ENCODE results near the gene ZNF740.
"Not testable (repeated sequence)": the region's sequence is repeated elsewhere in the genome, so short reads cannot be mapped to it uniquely, and the experiment has no call there.

Gene ZNF740

GRCh38 chr12:53180220-53180930 lies at the start of gene ZNF740, which contains the start of gene CSAD:
ZNF740 (plus strand) TSS chr12:53180722; CDS start chr12:53181984, 1,262 bp downstream.
CSAD (minus strand) TSS chr12:53180925; CDS start chr12:53173470, 7,455 bp downstream.
- peak; percentile 98 for DNase-seq

- DNase-seq, result no peak
These were observed 48.7 kb upstream of the ZNF740 start for GRCh38 chr12:53131844-53132243.

GRCh38 chr12:53133722-53134121 lies 46.8 kb upstream of the ZNF740 start:
- no peak for DNase-seq

GRCh38 chr12:53143355-53143754 lies 37.2 kb upstream of the ZNF740 start:
- DNase-seq, result no peak

- no peak for DNase-seq
These were observed 34.9 kb upstream of the ZNF740 start for GRCh38 chr12:53145383-53146260.

GRCh38 chr12:53147181-53147580 lies 33.3 kb upstream of the ZNF740 start:
- DNase-seq, result no peak

- DNase-seq, result no peak
These were observed 32.9 kb upstream of the ZNF740 start for GRCh38 chr12:53147653-53148052.

- DNase-seq, result no peak
These were observed 29.5 kb upstream of the ZNF740 start for GRCh38 chr12:53151039-53151438.

GRCh38 chr12:53152390-53152789 lies 28.1 kb upstream of the ZNF740 start:
- DNase-seq, result no peak

GRCh38 chr12:53159195-53159839 lies 21.2 kb upstream of the ZNF740 start:
- peak; percentile 81 for DNase-seq

- no peak for DNase-seq
These were observed 20.5 kb upstream of the ZNF740 start for GRCh38 chr12:53160000-53160399.

GRCh38 chr12:53160673-53161072 lies 19.8 kb upstream of the ZNF740 start:
- no peak for DNase-seq

GRCh38 chr12:53161119-53161911 lies 19.2 kb upstream of the ZNF740 start:
- no peak for DNase-seq

- DNase-seq, result not testable (repeated sequence)
These were observed 17.5 kb upstream of the ZNF740 start for GRCh38 chr12:53163008-53163407.

GRCh38 chr12:53166837-53167236 lies 13.7 kb upstream of the ZNF740 start:
- DNase-seq, result no peak

- no peak for DNase-seq
These were observed 10.9 kb upstream of the ZNF740 start for GRCh38 chr12:53169644-53170043.

GRCh38 chr12:53170215-53170614 lies 10.3 kb upstream of the ZNF740 start:
- DNase-seq, result no peak

GRCh38 chr12:53170876-53171724 lies 9.4 kb upstream of the ZNF740 start:
- DNase-seq, result no peak

GRCh38 chr12:53171725-53172329 lies 8.7 kb upstream of the ZNF740 start:
- no peak for DNase-seq

GRCh38 chr12:53172352-53172751 lies 8.2 kb upstream of the ZNF740 start:
- no peak for DNase-seq

GRCh38 chr12:53173085-53173715 lies 7.3 kb upstream of the ZNF740 start:
- DNase-seq, result no peak
